B cell (primary cell): Measurements from ENCODE around the gene FRMD4A. TPM values are rescaled to one million over a fixed set of nuclear protein-coding genes. Genes with fewer than 3 reads are reported as not detected.

Source experiments
- ATAC-seq: fragments of 200-7000 bp; cut with Tn5 transposase; one replicate; pipeline ENCODE4 v1.10.0; 2021; ENCODE audit warnings: low read depth, mild to moderate bottlenecking, moderate number of reproducible peaks, moderate library complexity
- CTCF ChIA-PET: fragments of 350-600 bp; sonication (Branson Sonifier 250); formaldehyde crosslinking; loops from one replicate; lab custom pipeline; 2021; ENCODE audit warnings: antibody characterized with exemption, inconsistent platforms; lab: Charles Lee
- POLR2A ChIA-PET: fragments of 350-600 bp; sonication (Branson Sonifier 250); formaldehyde crosslinking; loops from one replicate; lab custom pipeline; 2021; ENCODE audit warnings: antibody characterized with exemption; lab: Charles Lee
- DNase-seq: peaks from one replicate; pipeline ENCODE4 v3.0.0; 2013
- H2AFZ ChIP-seq: 2 replicates; pipeline ENCODE4 v1.6.1; 2012; ENCODE audit warnings: mild to moderate bottlenecking, low read depth, low read length; ENCODE audit not compliant: insufficient read depth, poor library complexity, severe bottlenecking
- H3K27ac ChIP-seq, 2 donors: 1 replicate in 1 of 2; 2 replicates in 1 of 2; pipeline ENCODE4 v1.5.1; 2012 to 2013; ENCODE audit warnings: low read length in 2 of 2, mild to moderate bottlenecking in 2 of 2, moderate library complexity in 1 of 2
- H3K27me3 ChIP-seq, 4 experiments: fragments of 200-600 bp in 1 of 4; sonication (generic) in 1 of 4; replicated peaks in 1 of 4; 1 replicate in 2 of 4; 2 replicates in 2 of 4; pipeline versions ENCODE4 v1.6.1 to v1.7.0; 2013 to 2016; ENCODE audit warnings: low read length in 3 of 4, mild to moderate bottlenecking in 2 of 4, mixed read lengths in 1 of 4, moderate library complexity in 1 of 4; ENCODE audit not compliant: insufficient read depth in 4 of 4, control insufficient read depth in 3 of 4; ENCODE audit errors: control extremely low read depth in 1 of 4
- H3K36me3 ChIP-seq, 2 experiments: replicated peaks in 1 of 2; 1 replicate in 1 of 2; 2 replicates in 1 of 2; pipeline versions ENCODE4 v1.6.1 to v1.7.1; 2013; ENCODE audit warnings: low read length in 1 of 2; ENCODE audit not compliant: insufficient read depth in 2 of 2, control insufficient read depth in 1 of 2; ENCODE audit errors: control extremely low read depth in 1 of 2, extremely low read depth in 1 of 2
- H3K4me1 ChIP-seq, 2 donors: fragments of 200-600 bp in 1 of 2; sonication (generic) in 1 of 2; 1 replicate in 1 of 2; 2 replicates in 1 of 2; pipeline versions ENCODE4 v1.5.1 to v1.6.1; 2013 to 2017; ENCODE audit warnings: low read length in 2 of 2; ENCODE audit not compliant: control insufficient read depth in 2 of 2, insufficient read depth in 2 of 2
- H3K4me2 ChIP-seq: replicated peaks from 2 replicates; pipeline ENCODE3; 2012; ENCODE audit warnings: mild to moderate bottlenecking, low read depth, low read length; ENCODE audit not compliant: poor library complexity, severe bottlenecking
- H3K4me3 ChIP-seq, 5 experiments: fragments of 200-600 bp in 1 of 5; sonication (generic) in 1 of 5; 1 replicate in 3 of 5; 2 replicates in 2 of 5; pipeline versions ENCODE4 v1.5.1 to v1.7.0; 2011 to 2016; ENCODE audit warnings: low read length in 4 of 5, mild to moderate bottlenecking in 4 of 5, low read depth in 2 of 5, control low read depth in 1 of 5, moderate library complexity in 1 of 5; ENCODE audit not compliant: insufficient read depth in 1 of 5; ENCODE audit errors: control extremely low read depth in 1 of 5, extremely low read depth in 1 of 5
- H3K79me2 ChIP-seq: fragments of 200-600 bp; sonication (generic); one replicate; pipeline ENCODE4 v1.6.0; 2016; ENCODE audit warnings: low read length; ENCODE audit not compliant: control insufficient read depth, insufficient read depth
- H3K9ac ChIP-seq: fragments of 200-600 bp; sonication (generic); 2 replicates; pipeline ENCODE4 v1.6.1; 2017; ENCODE audit warnings: mild to moderate bottlenecking, low read length, moderate library complexity
- H3K9me3 ChIP-seq, 3 donors: one replicate each; pipeline versions ENCODE4 v1.6.1 to v1.7.1; 2013; ENCODE audit warnings: low read length in 2 of 3; ENCODE audit not compliant: control insufficient read depth in 2 of 3, insufficient read depth in 1 of 3; ENCODE audit errors: control extremely low read depth in 1 of 3
- H4K20me1 ChIP-seq: 2 replicates; pipeline ENCODE4 v1.6.0; 2012; ENCODE audit warnings: mild to moderate bottlenecking, low read length; ENCODE audit not compliant: insufficient read depth, control insufficient read depth, poor library complexity, severe bottlenecking
- H3K27ac Mint-ChIP-seq: one replicate; pipeline ENCODE4 v1.8.0; 2021; ENCODE audit warnings: mixed read lengths
- H3K27me3 Mint-ChIP-seq: one replicate; pipeline ENCODE4 v1.8.0; 2021; ENCODE audit warnings: mixed read lengths
- H3K4me1 Mint-ChIP-seq: one replicate; pipeline ENCODE4 v1.8.0; 2021; ENCODE audit warnings: mixed read lengths
- H3K4me3 Mint-ChIP-seq: one replicate; pipeline ENCODE4 v1.8.0; 2021; ENCODE audit warnings: mixed read lengths
- H3K9me3 Mint-ChIP-seq: one replicate; pipeline ENCODE4 v1.8.0; 2022; ENCODE audit warnings: mixed read lengths; ENCODE audit not compliant: insufficient read depth
- CTCF ChIP-seq: fragments of 200-600 bp; IDR thresholded peaks from one replicate; pipeline ENCODE4 v1.8.0; 2022; ENCODE audit warnings: antibody characterized with exemption, mild to moderate bottlenecking
- EZH2 ChIP-seq: IDR thresholded peaks from 2 replicates; pipeline ENCODE4 v1.6.1; 2012; ENCODE audit warnings: borderline replicate concordance, low read depth, mild to moderate bottlenecking, moderate library complexity, low read length; ENCODE audit not compliant: insufficient read depth, poor library complexity, severe bottlenecking
- whole genome bisulfite sequencing: methylation state at CpG from one replicate; pipeline ENCODE4 v1.1.5; 2013; ENCODE audit warnings: missing lambda C conversion rate; ENCODE audit not compliant: insufficient coverage; 5-methylcytosine and 5-hydroxymethylcytosine counted together
- intact Hi-C: fragments of 100-400 bp; cut with micrococcal nuclease; formaldehyde crosslinking; loops from one replicate; pipeline ENCODE4 v1.10.0; 2022
- polyA plus RNA-seq: library from polyadenylated mRNA; depleted of rRNA; stranded (reverse); fragments of >200 nt; gene quantifications from 2 replicates; pipeline ENCODE4 v1.2.3, GENCODE V29; 2012
- total RNA-seq, 2 donors: library from RNA; stranded (reverse); fragments of 120-200 nt in 1 of 2; gene quantifications; 1 replicate in 1 of 2; 2 replicates in 1 of 2; pipeline versions ENCODE4 v1.2.3 to v1.2.4, GENCODE V29; 2013 to 2022

FRMD4A gene
- total and polyA plus RNA-seq, 2 donors (not counting 1 experiment from before 2014, with no cell fraction given): 0.76 to 3.4 TPM

GRCh38 chr10:14198078-14198477 lies 132.6 kb downstream of the FRMD4A start:
- no peak overlapping the region for H3K4me2 ChIP-seq
- ChIA-PET CTCF (interaction anchor here (1.4 to 7.4 kb wide), 5 partner anchors 10 to 774 kb away, joined by 3 to 83 read pairs (median 12); partner anchors contain the start of gene SUV39H2), POLR2A (interaction anchor here (0.5 kb wide), 1 partner anchor 163 kb away, joined by 4 read pairs; no protein-coding TSS in a partner anchor)
- intact Hi-C loops: loop anchor here (5.0 kb wide), 1 partner anchor 909 kb away; no protein-coding TSS in a partner anchor
- no peaks in the 10 kb centered on the region for H3K9me3 ChIP-seq
- H2AFZ ChIP-seq: no peak overlapping the region
- no peak overlapping the region for H3K4me3 ChIP-seq
- H3K9ac ChIP-seq: no peak overlapping the region
- ATAC-seq (no peak), DNase-seq (no peak)
- Mint-ChIP-seq H3K9me3 (no peaks in the 10 kb centered on the region), H3K27ac (no peak overlapping the region), H3K27me3 (peaks cover 47% of the 10 kb centered on the region), H3K4me1 (no peaks in the 10 kb centered on the region), H3K4me3 (no peak overlapping the region)
- no peaks in the 10 kb centered on the region for H3K79me2 ChIP-seq
- no peaks in the 10 kb centered on the region for H3K36me3 ChIP-seq
- no peaks in the 10 kb centered on the region for H3K4me1 ChIP-seq
- no peaks in the 10 kb centered on the region for H4K20me1 ChIP-seq
- no peak overlapping the region for H3K27ac ChIP-seq
- TF ChIP-seq EZH2 (no peak), CTCF (no peak)
- WGBS: 88% methylated on average over 8 of the region's 9 CpGs
- H3K27me3 ChIP-seq: peaks cover 0 to 14% (median 3%) of the 10 kb centered on the region in 4 experiments

- no peak overlapping the region for H3K4me3 Mint-ChIP-seq
- Histone ChIP-seq H3K4me3 (no peak overlapping the region), H4K20me1 (no peaks in the 10 kb centered on the region), H3K9ac (no peak overlapping the region), H3K36me3 (no peaks in the 10 kb centered on the region), H3K4me2 (no peak overlapping the region), H3K9me3 (no peaks in the 10 kb centered on the region), H2AFZ (no peak overlapping the region), H3K27ac (no peak overlapping the region), H3K4me1 (peaks cover 3 to 8% of the 10 kb centered on the region in 2 donors), H3K27me3 (peaks cover 0 to 12% (median 3%) of the 10 kb centered on the region in 4 experiments), H3K79me2 (no peaks in the 10 kb centered on the region)
- H3K27ac Mint-ChIP-seq: no peak overlapping the region
- intact Hi-C loops: loop anchor here (5.0 kb wide), 1 partner anchor 911 kb away; no protein-coding TSS in a partner anchor
- ATAC-seq: no peak
- peaks cover 3% of the 10 kb centered on the region for H3K4me1 Mint-ChIP-seq
- ChIA-PET POLR2A (no interaction called here), CTCF (interaction anchor here (0.9 to 7.4 kb wide), 9 partner anchors 13 to 910 kb away, joined by 3 to 83 read pairs (median 4); no protein-coding TSS in a partner anchor)
- H3K27me3 Mint-ChIP-seq: peaks cover 57% of the 10 kb centered on the region
- no peak for DNase-seq
- TF ChIP-seq EZH2 (no peak), CTCF (no peak)
- H3K9me3 Mint-ChIP-seq: no peaks in the 10 kb centered on the region
These were observed 134.6 kb downstream of the FRMD4A start for GRCh38 chr10:14196113-14196512.
